Neural progenitor cell (in vitro differentiated cells): Measurements from ENCODE around the gene TCF19. TPM values are rescaled to one million over a fixed set of nuclear protein-coding genes. Genes with fewer than 3 reads are reported as not detected.

ENCODE experiments used
- DNase-seq: peaks from one replicate; pipeline ENCODE4 v3.0.0-alpha.2; 2016; ENCODE audit warnings: low spot score
- H2AFZ ChIP-seq: fragments of 200-600 bp; sonication (generic); replicated peaks from 2 replicates; pipeline ENCODE4 v1.6.1; 2016; ENCODE audit warnings: antibody characterized with exemption
- H3F3A ChIP-seq: fragments of 200-600 bp; sonication (generic); 2 replicates; pipeline ENCODE4 v1.6.1; 2016; ENCODE audit warnings: antibody characterized with exemption, low read depth
- H3K27ac ChIP-seq: fragments of 200-600 bp; sonication (generic); 2 replicates; pipeline ENCODE4 v1.5.1; 2016; ENCODE audit warnings: mild to moderate bottlenecking
- H3K27me3 ChIP-seq: fragments of 200-600 bp; sonication (generic); 2 replicates; pipeline ENCODE4 v1.6.1; 2016; ENCODE audit warnings: mild to moderate bottlenecking, moderate library complexity
- H3K36me3 ChIP-seq: fragments of 200-600 bp; sonication (generic); 2 replicates; pipeline ENCODE4 v1.5.1; 2016
- H3K4me1 ChIP-seq: fragments of 200-600 bp; sonication (generic); 2 replicates; pipeline ENCODE4 v1.6.1; 2016; ENCODE audit warnings: mixed run types
- H3K4me2 ChIP-seq: fragments of 200-600 bp; sonication (generic); 2 replicates; pipeline ENCODE4 v1.6.1; 2016
- H3K4me3 ChIP-seq: fragments of 200-600 bp; sonication (generic); 2 replicates; pipeline ENCODE4 v1.5.1; 2016
- H3K79me2 ChIP-seq: fragments of 200-600 bp; sonication (generic); 2 replicates; pipeline ENCODE4 v1.6.1; 2016; ENCODE audit warnings: low read depth
- H3K9ac ChIP-seq: fragments of 200-600 bp; sonication (generic); 2 replicates; pipeline ENCODE4 v1.6.1; 2016
- H3K9me3 ChIP-seq: fragments of 200-600 bp; sonication (generic); 2 replicates; pipeline ENCODE4 v1.5.1; 2016; ENCODE audit warnings: low read depth
- H4K20me1 ChIP-seq: fragments of 200-600 bp; sonication (generic); 2 replicates; pipeline ENCODE4 v1.6.1; 2016; ENCODE audit warnings: low read depth
- H3K27ac Mint-ChIP-seq: 3 replicates; pipeline ENCODE4 v1.8.0; 2021; ENCODE audit warnings: mixed read lengths
- H3K27me3 Mint-ChIP-seq: 2 replicates; pipeline ENCODE4 v1.8.0; 2022; ENCODE audit warnings: low read depth, mild to moderate bottlenecking, inconsistent platforms, moderate library complexity, mixed read lengths; ENCODE audit not compliant: insufficient read depth
- H3K36me3 Mint-ChIP-seq: 3 replicates; pipeline ENCODE4 v1.8.0; 2021; ENCODE audit warnings: mixed read lengths
- H3K4me1 Mint-ChIP-seq: 3 replicates; pipeline ENCODE4 v1.8.0; 2021; ENCODE audit warnings: mixed read lengths
- H3K4me3 Mint-ChIP-seq: 3 replicates; pipeline ENCODE4 v1.8.0; 2021; ENCODE audit warnings: mild to moderate bottlenecking, moderate library complexity, mixed read lengths
- H3K9me3 Mint-ChIP-seq: 3 replicates; pipeline ENCODE4 v1.8.0; 2020; ENCODE audit warnings: mixed read lengths
- EZH2 ChIP-seq: fragments of 200-600 bp; sonication (generic); IDR thresholded peaks from 2 replicates; pipeline ENCODE4 v1.6.1; 2017; ENCODE audit warnings: antibody characterized with exemption, mild to moderate bottlenecking, moderate library complexity
- EZH2phosphoT487 ChIP-seq: fragments of 200-600 bp; sonication (generic); IDR thresholded peaks from 2 replicates; pipeline ENCODE4 v1.6.1; 2017; ENCODE audit warnings: antibody characterized with exemption
- small RNA-seq: library from RNA; depleted of rRNA; stranded (forward); fragments of <200 nt; gene quantifications from one replicate; pipeline ENCODE3, GENCODE V24; 2015
- total RNA-seq: library from RNA; depleted of rRNA; stranded (reverse); fragments of >200 nt; gene quantifications from 2 replicates; pipeline ENCODE4 v1.2.3, GENCODE V29; 2015; ENCODE audit warnings: low replicate concordance
- TF ChIP-seq, protein P1 (sequence below): fragments of 200-600 bp; sonication (generic); IDR thresholded peaks from 2 replicates; pipeline ENCODE4 v1.5.1; 2017; ENCODE audit warnings: antibody characterized with exemption, mild to moderate bottlenecking

Gene TCF19
- total RNA-seq, 1 donor from 2014 or later = 6.2 TPM

DNA sequence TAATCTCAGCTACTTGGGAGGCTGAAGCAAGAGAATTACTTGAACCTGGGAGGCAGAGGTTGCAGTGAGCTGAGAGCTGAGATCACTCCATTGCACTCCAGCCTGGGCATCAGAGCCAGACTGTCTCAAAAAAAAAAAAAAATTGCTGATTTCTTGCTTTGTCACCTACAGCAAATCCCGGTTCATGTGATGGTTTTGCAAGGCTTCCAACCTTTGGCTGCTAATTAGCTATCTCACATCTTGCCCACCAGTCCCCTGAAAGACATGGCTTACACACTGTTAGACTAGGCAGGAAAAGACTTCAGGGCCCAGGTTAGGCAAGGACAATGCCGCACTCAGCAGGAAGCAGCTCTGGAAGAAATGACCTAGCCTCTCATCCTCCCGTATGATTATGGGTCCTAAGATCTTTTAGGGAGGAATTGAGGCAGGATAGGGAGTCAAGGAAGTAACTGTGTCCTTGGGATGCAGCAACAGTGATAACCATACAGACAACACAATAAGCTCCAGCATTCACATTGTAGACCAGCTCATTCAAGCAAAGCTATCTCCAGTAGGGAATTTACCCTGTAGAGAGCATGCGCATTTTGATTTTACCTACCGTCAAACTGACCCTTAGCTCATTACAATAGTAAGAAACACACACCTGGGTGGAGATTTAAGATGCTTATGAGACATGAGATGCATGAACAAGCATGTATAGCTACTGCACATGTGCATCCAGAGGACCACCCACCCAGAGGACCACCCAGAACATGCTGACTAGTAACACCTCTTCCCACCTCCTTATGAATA, 52.5 kb downstream of the TCF19 start:
- H2AFZ ChIP-seq = no peak overlapping the region
- H3K27me3 ChIP-seq = no peaks in the 10 kb centered on the region
- no peak overlapping the region for H3K9ac ChIP-seq
- no peaks in the 10 kb centered on the region for H3K36me3 ChIP-seq
- H4K20me1 ChIP-seq = no peaks in the 10 kb centered on the region
- H3F3A ChIP-seq = peaks cover 8% of the 10 kb centered on the region
- TF ChIP-seq EZH2 (no peak), EZH2phosphoT487 (no peak)
- TF ChIP-seq, protein P1, sequence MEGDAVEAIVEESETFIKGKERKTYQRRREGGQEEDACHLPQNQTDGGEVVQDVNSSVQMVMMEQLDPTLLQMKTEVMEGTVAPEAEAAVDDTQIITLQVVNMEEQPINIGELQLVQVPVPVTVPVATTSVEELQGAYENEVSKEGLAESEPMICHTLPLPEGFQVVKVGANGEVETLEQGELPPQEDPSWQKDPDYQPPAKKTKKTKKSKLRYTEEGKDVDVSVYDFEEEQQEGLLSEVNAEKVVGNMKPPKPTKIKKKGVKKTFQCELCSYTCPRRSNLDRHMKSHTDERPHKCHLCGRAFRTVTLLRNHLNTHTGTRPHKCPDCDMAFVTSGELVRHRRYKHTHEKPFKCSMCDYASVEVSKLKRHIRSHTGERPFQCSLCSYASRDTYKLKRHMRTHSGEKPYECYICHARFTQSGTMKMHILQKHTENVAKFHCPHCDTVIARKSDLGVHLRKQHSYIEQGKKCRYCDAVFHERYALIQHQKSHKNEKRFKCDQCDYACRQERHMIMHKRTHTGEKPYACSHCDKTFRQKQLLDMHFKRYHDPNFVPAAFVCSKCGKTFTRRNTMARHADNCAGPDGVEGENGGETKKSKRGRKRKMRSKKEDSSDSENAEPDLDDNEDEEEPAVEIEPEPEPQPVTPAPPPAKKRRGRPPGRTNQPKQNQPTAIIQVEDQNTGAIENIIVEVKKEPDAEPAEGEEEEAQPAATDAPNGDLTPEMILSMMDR = no peak
- Mint-ChIP-seq H3K27me3 (peaks cover 2% of the 10 kb centered on the region), H3K9me3 (peaks cover 12% of the 10 kb centered on the region), H3K4me1 (peaks cover 47% of the 10 kb centered on the region), H3K27ac (no peak overlapping the region), H3K36me3 (no peaks in the 10 kb centered on the region), H3K4me3 (no peak overlapping the region)
- H3K4me2 ChIP-seq = no peak overlapping the region
- no peak overlapping the region for H3K27ac ChIP-seq
- no peak overlapping the region for H3K4me3 ChIP-seq
- no peaks in the 10 kb centered on the region for H3K79me2 ChIP-seq
- no peak for DNase-seq
- peaks cover 14% of the 10 kb centered on the region for H3K4me1 ChIP-seq
- H3K9me3 ChIP-seq = no peaks in the 10 kb centered on the region

Small RNA genes within 50 kb of the gene (small RNA-seq; reads per million reads assigned to genes)
- not detected for gene POLR2LP1

Other genes starting within 250 kb of the TCF19 start
- gene VARS2, start 244.4 kb upstream of the TCF19 start, total RNA-seq = 21.5 and 64.6 TPM in 2 replicates
- not detected in 2 replicates for gene SFTA2, start 226.4 kb upstream of the TCF19 start, total RNA-seq
- gene MUCL3, start 217.6 kb upstream of the TCF19 start, total RNA-seq = 0.03 TPM in 1 of 2 replicates, not detected in the other
- not detected in 2 replicates for gene MUC21, start 174.9 kb upstream of the TCF19 start, total RNA-seq
- 0.03 TPM in 1 of 2 replicates, not detected in the other for gene MUC22, start 148.1 kb upstream of the TCF19 start, total RNA-seq
- not detected in 2 replicates for gene C6orf15, start 46.0 kb upstream of the TCF19 start, total RNA-seq
- not detected in 2 replicates for gene PSORS1C1, start 43.8 kb upstream of the TCF19 start, total RNA-seq
- gene CDSN, start 38.1 kb upstream of the TCF19 start, total RNA-seq = not detected in 2 replicates
- gene PSORS1C2, start 19.5 kb upstream of the TCF19 start, total RNA-seq = not detected in 2 replicates
- gene CCHCR1, start 787 bp upstream of the TCF19 start, total RNA-seq = 23.2 and 54.9 TPM in 2 replicates
- 17.2 and 17.4 TPM in 2 replicates for gene POU5F1, start 12.1 kb downstream of the TCF19 start, total RNA-seq
- gene HLA-C, start 113.5 kb downstream of the TCF19 start, total RNA-seq = 65.2 and 170 TPM in 2 replicates
- gene HLA-B, start 198.6 kb downstream of the TCF19 start, total RNA-seq = 16.2 and 21.8 TPM in 2 replicates
- 15.0 and 21.4 TPM in 2 replicates for gene MICA, start 245.0 kb downstream of the TCF19 start, total RNA-seq